KG1 (cell line): ENCODE results near the gene SLC2A11.
"Not testable (repeated sequence)": the region's sequence is repeated elsewhere in the genome, so short reads cannot be mapped to it uniquely, and the experiment has no call there.

Experiments used
- DNase-seq: peaks from one replicate; lab custom pipeline; 2025; lab: John Stamatoyannopoulos, UW

SLC2A11 gene

GRCh38 chr22:23891726-23892125 is 34.1 kb downstream of the SLC2A11 start:
- no peak for DNase-seq

- no peak for DNase-seq
Measured at GRCh38 chr22:23892130-23892529, 34.5 kb downstream of the SLC2A11 start.

DNA sequence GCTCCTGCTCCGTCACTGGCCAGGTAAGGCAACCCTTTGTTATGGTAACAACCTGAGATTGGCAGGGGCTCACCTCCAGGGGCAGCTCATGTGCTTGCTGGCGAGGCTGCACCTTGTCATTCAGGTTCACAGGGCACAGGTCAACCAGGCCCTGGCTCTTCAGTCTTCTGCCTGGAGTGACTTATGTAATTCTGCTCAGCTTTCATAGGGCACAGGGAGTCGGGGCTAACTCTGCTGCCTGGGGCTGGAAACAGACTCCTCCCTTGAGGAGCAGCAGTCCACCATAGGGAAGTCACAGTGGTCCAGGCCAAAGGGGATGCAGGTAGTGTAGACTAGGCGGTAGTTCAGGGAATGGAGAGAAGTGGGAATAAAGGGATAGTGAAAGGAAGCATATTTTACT is 35.0 kb downstream of the SLC2A11 start:
- DNase-seq, result no peak

- DNase-seq, result no peak
Measured at GRCh38 chr22:23893121-23893944, 35.7 kb downstream of the SLC2A11 start.

DNA sequence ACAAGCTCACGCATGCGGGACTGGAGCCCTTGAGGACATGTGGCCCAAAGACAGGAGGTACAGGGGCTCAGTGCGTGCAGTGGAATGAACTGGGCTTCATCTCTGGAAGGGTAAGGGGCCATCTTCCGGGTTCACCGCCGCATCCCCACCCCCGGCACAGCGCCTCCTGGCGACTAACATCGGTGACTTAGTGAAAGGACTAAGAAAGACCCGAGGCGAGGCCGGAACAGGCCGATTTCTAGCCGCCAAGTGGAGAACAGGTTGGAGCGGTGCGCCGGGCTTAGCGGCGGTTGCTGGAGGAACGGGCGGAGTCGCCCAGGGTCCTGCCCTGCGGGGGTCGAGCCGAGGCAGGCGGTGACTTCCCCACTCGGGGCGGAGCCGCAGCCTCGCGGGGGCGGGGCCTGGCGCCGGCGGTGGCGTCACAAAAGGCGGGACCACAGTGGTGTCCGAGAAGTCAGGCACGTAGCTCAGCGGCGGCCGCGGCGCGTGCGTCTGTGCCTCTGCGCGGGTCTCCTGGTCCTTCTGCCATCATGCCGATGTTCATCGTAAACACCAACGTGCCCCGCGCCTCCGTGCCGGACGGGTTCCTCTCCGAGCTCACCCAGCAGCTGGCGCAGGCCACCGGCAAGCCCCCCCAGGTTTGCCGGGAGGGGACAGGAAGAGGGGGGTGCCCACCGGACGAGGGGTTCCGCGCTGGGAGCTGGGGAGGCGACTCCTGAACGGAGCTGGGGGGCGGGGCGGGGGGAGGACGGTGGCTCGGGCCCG is 36.5 kb downstream of the SLC2A11 start, which contains the start of gene MIF:
Gene MIF (plus strand): TSS at position 439 of the 765 bp plus-strand sequence. CDS start 92 bp downstream, at position 531.
- DNase-seq, result peak; percentile 90

DNA sequence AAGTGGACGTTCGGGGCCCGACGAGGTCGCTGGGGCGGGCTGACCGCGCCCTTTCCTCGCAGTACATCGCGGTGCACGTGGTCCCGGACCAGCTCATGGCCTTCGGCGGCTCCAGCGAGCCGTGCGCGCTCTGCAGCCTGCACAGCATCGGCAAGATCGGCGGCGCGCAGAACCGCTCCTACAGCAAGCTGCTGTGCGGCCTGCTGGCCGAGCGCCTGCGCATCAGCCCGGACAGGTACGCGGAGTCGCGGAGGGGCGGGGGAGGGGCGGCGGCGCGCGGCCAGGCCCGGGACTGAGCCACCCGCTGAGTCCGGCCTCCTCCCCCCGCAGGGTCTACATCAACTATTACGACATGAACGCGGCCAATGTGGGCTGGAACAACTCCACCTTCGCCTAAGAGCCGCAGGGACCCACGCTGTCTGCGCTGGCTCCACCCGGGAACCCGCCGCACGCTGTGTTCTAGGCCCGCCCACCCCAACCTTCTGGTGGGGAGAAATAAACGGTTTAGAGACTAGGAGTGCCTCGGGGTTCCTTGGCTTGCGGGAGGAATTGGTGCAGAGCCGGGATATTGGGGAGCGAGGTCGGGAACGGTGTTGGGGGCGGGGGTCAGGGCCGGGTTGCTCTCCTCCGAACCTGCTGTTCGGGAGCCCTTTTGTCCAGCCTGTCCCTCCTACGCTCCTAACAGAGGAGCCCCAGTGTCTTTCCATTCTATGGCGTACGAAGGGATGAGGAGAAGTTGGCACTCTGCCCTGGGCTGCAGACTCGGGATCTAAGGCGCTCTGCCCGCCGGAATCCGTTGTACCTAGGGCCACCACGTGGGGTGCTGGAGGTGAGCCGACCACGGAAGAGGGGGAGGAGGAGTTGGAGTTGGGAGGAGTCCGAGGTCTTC is 37.3 kb downstream of the SLC2A11 start:
- peak; percentile 20 for DNase-seq

DNA sequence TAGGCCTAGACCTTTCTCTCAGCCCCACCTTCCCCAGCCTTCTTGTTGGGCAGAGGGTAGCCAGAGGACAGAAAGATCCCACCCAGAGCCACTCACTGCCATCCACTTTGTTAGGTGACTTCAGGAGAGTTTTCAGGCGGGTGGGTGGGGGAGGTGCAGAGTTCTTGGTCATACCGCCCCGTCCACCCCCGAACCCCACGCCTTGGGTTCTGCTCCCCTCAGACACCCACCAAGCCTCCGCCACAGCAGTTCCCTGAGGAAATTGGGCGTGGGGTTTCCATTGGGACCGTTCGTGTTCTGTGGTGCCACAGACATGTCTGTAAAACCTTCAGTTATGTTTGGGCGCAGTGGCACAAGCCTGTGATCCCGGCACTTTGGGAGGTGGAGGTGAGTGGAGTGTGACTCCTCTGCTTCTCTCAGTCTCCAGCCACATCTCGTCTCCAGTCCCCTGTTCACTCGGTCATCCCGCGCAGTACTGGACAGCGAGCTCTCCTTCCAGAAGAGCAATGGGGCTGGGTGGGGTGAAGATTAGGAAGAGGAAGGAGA is 38.0 kb downstream of the SLC2A11 start:
- no peak for DNase-seq

DNA sequence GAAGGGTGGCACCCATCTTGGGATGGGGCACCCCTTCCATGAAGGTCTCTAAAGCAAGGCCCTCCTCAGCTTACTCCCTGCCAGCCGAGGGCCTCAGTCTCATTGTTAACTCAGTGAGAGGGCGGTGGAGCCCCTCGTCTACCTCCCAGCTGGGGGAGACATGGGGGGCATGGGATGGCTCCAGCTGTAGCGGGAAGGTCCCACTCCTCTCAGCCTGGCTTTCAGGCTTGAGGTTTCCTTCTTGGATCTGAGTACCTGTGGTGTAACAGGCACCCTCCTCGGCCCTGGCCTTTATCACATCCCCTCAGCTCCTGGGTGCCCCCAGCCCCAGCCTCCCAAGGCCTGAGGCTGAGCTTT is 38.5 kb downstream of the SLC2A11 start:
- DNase-seq, result no peak

GRCh38 chr22:23896523-23897186 is 39.0 kb downstream of the SLC2A11 start:
- DNase-seq, result no peak

- DNase-seq, result no peak
Measured at GRCh38 chr22:23897320-23897719, 39.6 kb downstream of the SLC2A11 start.

DNA sequence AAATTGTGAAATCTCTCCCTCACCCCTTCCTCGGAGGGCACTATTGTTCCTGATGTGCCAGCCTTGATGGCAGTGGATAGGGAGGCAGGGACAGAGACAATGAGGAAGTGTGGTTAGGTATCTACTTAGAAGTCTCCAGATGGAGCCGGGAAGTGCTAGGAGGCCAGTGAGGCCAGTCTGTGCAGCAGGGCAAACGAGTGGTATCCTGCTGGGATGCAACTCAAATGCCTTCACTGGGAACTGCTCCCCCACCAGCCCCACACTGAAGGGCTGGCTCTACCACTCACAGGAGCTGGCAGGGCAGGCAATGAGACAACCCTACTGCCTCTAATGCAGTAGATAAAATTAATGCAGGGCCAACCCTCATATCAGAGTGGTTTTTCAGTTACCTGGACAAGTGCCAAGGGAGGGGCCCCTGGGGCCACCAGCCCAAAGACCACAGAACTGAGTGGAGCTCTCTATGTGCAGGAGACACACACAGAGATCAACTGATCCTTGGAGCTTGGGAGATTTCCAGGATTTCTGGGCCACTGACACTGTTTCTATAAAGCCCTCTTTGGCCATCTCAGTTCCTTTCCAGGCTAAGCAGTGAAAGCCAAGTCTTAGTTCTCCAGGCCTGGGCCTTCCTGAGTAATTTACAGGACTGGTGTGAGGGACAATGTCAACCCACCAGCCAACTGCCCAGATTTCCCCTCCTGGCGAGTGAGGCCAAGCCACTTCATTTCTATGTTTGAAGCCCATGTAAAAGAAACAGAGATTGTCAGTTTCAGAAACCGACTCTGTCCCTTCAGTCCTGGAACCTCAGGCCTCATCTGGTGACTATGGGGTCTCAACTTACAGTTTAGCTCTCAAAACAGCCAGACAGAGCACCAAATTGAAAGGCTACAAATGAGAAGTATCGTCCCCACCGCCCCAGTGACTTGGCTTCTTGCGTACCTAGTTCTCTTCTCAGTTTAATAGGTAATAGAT is 40.6 kb downstream of the SLC2A11 start:
- no peak for DNase-seq

DNA sequence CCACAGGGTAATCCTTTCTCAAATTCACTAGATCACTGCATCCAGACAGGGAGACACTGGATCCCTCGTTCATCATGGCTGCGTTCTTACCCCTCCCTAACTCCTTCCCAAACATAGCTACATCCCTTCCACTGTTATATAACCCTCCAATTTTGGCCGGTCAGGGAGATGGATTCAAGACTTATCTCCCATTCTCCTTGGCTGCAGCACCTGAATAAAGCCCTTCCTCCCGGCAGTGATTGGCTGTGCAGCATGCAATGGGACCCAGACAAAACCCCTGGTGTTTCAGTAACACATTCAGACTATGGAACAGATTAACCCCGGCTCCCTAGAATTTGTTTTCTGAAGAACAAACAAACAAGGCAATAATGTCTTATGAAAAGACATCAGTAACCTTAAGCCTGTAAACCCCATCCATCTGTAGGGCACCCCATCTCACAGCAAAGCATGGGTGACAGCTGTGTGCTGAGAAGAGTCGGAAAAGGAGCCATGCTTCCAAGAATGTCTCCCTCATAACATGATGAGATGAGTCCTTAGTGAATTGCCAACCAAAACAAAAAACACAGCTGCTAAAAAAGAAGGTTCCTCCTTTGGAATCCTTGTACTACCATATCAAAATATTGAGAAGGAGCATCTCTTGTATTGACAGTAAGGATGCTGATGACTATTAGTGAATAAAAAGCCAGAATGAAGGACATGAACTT is 41.5 kb downstream of the SLC2A11 start:
- no peak for DNase-seq

DNA sequence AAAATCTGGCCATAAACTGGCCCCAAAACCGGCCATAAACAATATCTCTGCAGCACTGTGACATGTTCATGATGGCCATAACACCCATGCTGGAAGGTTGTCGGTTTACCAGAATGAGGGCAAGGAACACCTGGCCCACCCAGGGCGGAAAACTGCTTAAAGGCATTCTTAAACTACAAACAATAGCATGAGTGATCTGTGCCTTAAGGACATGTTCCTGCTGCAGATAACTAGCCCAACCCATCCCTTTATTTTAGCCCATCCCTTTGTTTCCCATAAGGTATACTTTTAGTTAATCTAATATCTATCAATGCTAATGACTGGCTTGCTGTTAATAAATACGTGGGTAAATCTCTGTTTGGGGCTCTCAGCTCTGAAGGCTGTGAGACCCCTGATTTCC is 42.6 kb downstream of the SLC2A11 start:
- DNase-seq, result not testable (repeated sequence)

- DNase-seq, result no peak
Measured at GRCh38 chr22:23901600-23901999, 43.9 kb downstream of the SLC2A11 start.

GRCh38 chr22:23903328-23903971 is 45.8 kb downstream of the SLC2A11 start:
- DNase-seq, result no peak

GRCh38 chr22:23904573-23905254 is 47.0 kb downstream of the SLC2A11 start:
- DNase-seq, result no peak

GRCh38 chr22:23906641-23907040 is 49.0 kb downstream of the SLC2A11 start:
- no peak for DNase-seq

DNA sequence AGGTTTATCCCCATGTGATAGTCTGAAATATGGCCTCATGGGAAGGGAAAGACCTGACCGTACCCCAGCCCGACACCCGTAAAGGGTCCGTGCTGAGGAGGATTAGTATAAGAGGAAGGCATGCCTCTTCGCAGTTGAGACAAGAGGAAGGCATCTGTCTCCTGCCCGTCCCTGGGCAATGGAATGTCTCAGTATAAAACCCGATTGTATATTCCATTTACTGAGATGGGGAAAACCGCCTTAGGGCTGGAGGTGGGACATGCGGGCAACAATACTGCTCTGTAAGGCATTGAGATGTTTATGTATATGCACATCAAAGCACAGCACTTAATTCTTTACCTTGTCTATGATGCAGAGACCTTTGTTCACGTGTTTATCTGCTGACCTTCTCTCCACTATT is 49.7 kb downstream of the SLC2A11 start:
- DNase-seq, result not testable (repeated sequence)
